Caco-2 (cell line): ENCODE data around the gene TOMM34. TPM values are rescaled to one million over a fixed set of nuclear protein-coding genes. Genes with fewer than 3 reads are reported as not detected.

Experiments used
- BruUV-seq: library from RNA; stranded (reverse); fragments of 400-500 nt; replicated peaks from 2 replicates; lab custom pipeline; 2021; lab: Mats Ljungman, UMichigan
- CTCF ChIA-PET: fragments of 300-600 bp; sonication (Branson Sonifier 250); formaldehyde crosslinking; loops from one replicate; lab custom pipeline; 2022; ENCODE audit warnings: antibody characterized with exemption; lab: Charles Lee
- POLR2A ChIA-PET: fragments of 300-600 bp; sonication (Branson Sonifier 250); formaldehyde crosslinking; loops from one replicate; lab custom pipeline; 2022; ENCODE audit warnings: antibody characterized with exemption; lab: Charles Lee
- DNase-seq, 2 experiments: peaks; one replicate each; pipeline versions ENCODE4 v3.0.0 to v3.0.0-alpha.2; 2020 to 2022
- H3K27me3 ChIP-seq: replicated peaks from 2 replicates; pipeline ENCODE4 v1.6.0; 2011; ENCODE audit warnings: low read length; ENCODE audit not compliant: control insufficient read depth, insufficient read depth
- H3K36me3 ChIP-seq: 2 replicates; pipeline ENCODE4 v1.5.1; 2011; ENCODE audit warnings: low read length; ENCODE audit not compliant: control insufficient read depth, insufficient read depth
- H3K4me1 ChIP-seq: fragments of 250-450 bp; sonication (Bioruptor Pico); 2 replicates; pipeline ENCODE4 v1.5.1; 2020; ENCODE audit warnings: mild to moderate bottlenecking
- H3K4me3 ChIP-seq: 2 replicates; pipeline ENCODE4 v1.5.1; 2011; ENCODE audit warnings: low read depth, mild to moderate bottlenecking, control low read depth, low read length
- H3K9me3 ChIP-seq: fragments of 250-450 bp; sonication (Bioruptor Pico); 2 replicates; pipeline ENCODE4 v1.5.1; 2020; ENCODE audit warnings: mild to moderate bottlenecking, moderate library complexity
- H3K27ac Mint-ChIP-seq: one replicate; pipeline ENCODE4 v1.8.0; 2022; ENCODE audit warnings: mixed read lengths; ENCODE audit not compliant: unreplicated experiment
- H3K27me3 Mint-ChIP-seq: one replicate; pipeline ENCODE4 v1.8.0; 2022; ENCODE audit warnings: mixed read lengths; ENCODE audit not compliant: insufficient read depth, unreplicated experiment
- H3K36me3 Mint-ChIP-seq: one replicate; pipeline ENCODE4 v1.8.0; 2022; ENCODE audit warnings: mild to moderate bottlenecking, mixed read lengths; ENCODE audit not compliant: insufficient read depth, unreplicated experiment
- H3K4me1 Mint-ChIP-seq: one replicate; pipeline ENCODE4 v1.8.0; 2022; ENCODE audit warnings: low read depth, mixed read lengths; ENCODE audit not compliant: unreplicated experiment
- H3K4me3 Mint-ChIP-seq: one replicate; pipeline ENCODE4 v1.8.0; 2022; ENCODE audit warnings: mild to moderate bottlenecking, moderate library complexity, mixed read lengths; ENCODE audit not compliant: unreplicated experiment
- H3K9me3 Mint-ChIP-seq: one replicate; pipeline ENCODE4 v1.8.0; 2022; ENCODE audit warnings: mixed read lengths; ENCODE audit not compliant: unreplicated experiment
- CTCF ChIP-seq, 2 experiments: fragments of 200-600 bp in 1 of 2; IDR thresholded peaks; 1 replicate in 1 of 2; 2 replicates in 1 of 2; pipeline versions ENCODE4 v1.5.1 to v1.8.0; 2011 to 2022; ENCODE audit warnings: antibody characterized with exemption in 1 of 2, control low read depth in 1 of 2, inconsistent platforms in 1 of 2, low read depth in 1 of 2, low read length in 1 of 2, mild to moderate bottlenecking in 1 of 2, moderate library complexity in 1 of 2; ENCODE audit not compliant: insufficient read depth in 1 of 2, severe bottlenecking in 1 of 2, unreplicated experiment in 1 of 2
- intact Hi-C: fragments of 100-400 bp; cut with micrococcal nuclease; formaldehyde crosslinking; loops from one replicate; pipeline ENCODE4 v1.10.0; 2022; ENCODE audit not compliant: unreplicated experiment
- total RNA-seq: library from RNA; stranded (reverse); gene quantifications from 2 replicates; pipeline ENCODE4 v1.2.3, GENCODE V29; 2022

The TOMM34 gene
- total RNA-seq, 1 experiment from 2014 or later, result 139 TPM

- intact Hi-C loops, result no loop called here
- Mint-ChIP-seq H3K27me3 (no peaks in the 10 kb centered on the region), H3K4me1 (no peaks in the 10 kb centered on the region), H3K36me3 (peaks cover 58% of the 10 kb centered on the region), H3K9me3 (no peaks in the 10 kb centered on the region), H3K4me3 (no peak overlapping the region), H3K27ac (no peak overlapping the region)
- no peaks in the 10 kb centered on the region for H3K9me3 ChIP-seq
- 0 out of 2 replicates have a peak, but pooled peaks cover 1% of the 10 kb centered on the region for H3K36me3 ChIP-seq
- H3K4me3 ChIP-seq, result no peak overlapping the region
- no peak for DNase-seq
- TF ChIP-seq CTCF (IDR thresholded peaks at IDR 0.05; ENCODE audit: insufficient read depth in 1 of 2, low read depth in 1 of 2, low read length in 1 of 2, severe bottlenecking in 1 of 2, unreplicated experiment in 1 of 2), result no peak
- CTCF ChIA-PET, result no interaction called here
- H3K4me1 ChIP-seq, result no peaks in the 10 kb centered on the region
- BruUV-seq, result no TSS peak
- POLR2A ChIA-PET, result interaction anchor here (0.6 kb wide), 1 partner anchor 181 kb away, joined by 13 read pairs; no protein-coding TSS in a partner anchor
- H3K27me3 ChIP-seq, result no peaks in the 10 kb centered on the region
Observed at GRCh38 chr20:44928595-44928994, 31.6 kb downstream of the TOMM34 start.

GRCh38 chr20:44924541-44924940 lies 35.7 kb downstream of the TOMM34 start:
- no TSS peak for BruUV-seq
- Mint-ChIP-seq H3K27me3 (no peaks in the 10 kb centered on the region), H3K4me3 (no peak overlapping the region), H3K27ac (no peak overlapping the region), H3K4me1 (no peaks in the 10 kb centered on the region), H3K9me3 (no peaks in the 10 kb centered on the region), H3K36me3 (peaks cover 66% of the 10 kb centered on the region)
- Histone ChIP-seq H3K27me3 (no peaks in the 10 kb centered on the region), H3K9me3 (no peaks in the 10 kb centered on the region), H3K4me3 (no peak overlapping the region), H3K36me3 (no peaks in the 10 kb centered on the region), H3K4me1 (no peaks in the 10 kb centered on the region)
- intact Hi-C loops, result no loop called here
- ChIA-PET CTCF (no interaction called here), POLR2A (interaction anchor here (0.5 kb wide), 1 partner anchor 15 kb away, joined by 6 read pairs; no protein-coding TSS in a partner anchor)
- DNase-seq, result peak in 1 of 2 experiments; percentile 48
- TF ChIP-seq CTCF (IDR thresholded peaks at IDR 0.05; ENCODE audit: insufficient read depth in 1 of 2, low read depth in 1 of 2, low read length in 1 of 2, severe bottlenecking in 1 of 2, unreplicated experiment in 1 of 2), result no peak

- peaks cover 85% of the 10 kb centered on the region for H3K36me3 Mint-ChIP-seq
- Histone ChIP-seq H3K4me1 (no peaks in the 10 kb centered on the region), H3K9me3 (no peaks in the 10 kb centered on the region), H3K36me3 (peaks cover 4% of the 10 kb centered on the region; the same call in 1 of the 2 replicates), H3K27me3 (no peaks in the 10 kb centered on the region), H3K4me3 (no peak overlapping the region)
- ChIA-PET CTCF (interaction anchor here (0.7 kb wide), 1 partner anchor 415 kb away, joined by 4 read pairs; no protein-coding TSS in a partner anchor), POLR2A (no interaction called here)
- no peak overlapping the region for H3K27ac Mint-ChIP-seq
- H3K4me1 Mint-ChIP-seq, result no peaks in the 10 kb centered on the region
- H3K4me3 Mint-ChIP-seq, result no peak overlapping the region
- TF ChIP-seq CTCF (IDR thresholded peaks at IDR 0.05; ENCODE audit: insufficient read depth in 1 of 2, low read depth in 1 of 2, low read length in 1 of 2, severe bottlenecking in 1 of 2, unreplicated experiment in 1 of 2), result no peak
- H3K27me3 Mint-ChIP-seq, result no peaks in the 10 kb centered on the region
- intact Hi-C loops, result no loop called here
- no peaks in the 10 kb centered on the region for H3K9me3 Mint-ChIP-seq
- DNase-seq, result peak in 1 of 2 experiments; percentile 34
- BruUV-seq, result no TSS peak
Observed at GRCh38 chr20:44921447-44921846, 38.8 kb downstream of the TOMM34 start.
